ENCODE data around the gene CEACAM1. TPM values are rescaled to one million over a fixed set of nuclear protein-coding genes. Genes with fewer than 3 reads are reported as not detected.

The CEACAM1 gene
- total and polyA plus RNA-seq, 2 experiments from 2014 or later = not detected

GRCh38 chr19:42514449-42514848 lies 13.8 kb downstream of the CEACAM1 start:
- H3K27me3 ChIP-seq = no peaks in the 10 kb centered on the region
- DNase-seq (ENCODE audit: low read depth in 1 of 2, low spot score in 1 of 2) = no peak
- no peaks in the 10 kb centered on the region for H3K36me3 ChIP-seq
- no peaks in the 10 kb centered on the region for H3K4me1 ChIP-seq (ENCODE audit: low read depth)
- H3K4me3 ChIP-seq = no peak overlapping the region
- no peak overlapping the region for H3K27ac ChIP-seq
- TF ChIP-seq CTCF (IDR thresholded peaks at IDR 0.05; ENCODE audit: low read depth, low read length) = no peak
- no peaks in the 10 kb centered on the region for H3K9me3 ChIP-seq (ENCODE audit: low read depth)

- TF ChIP-seq CTCF (IDR thresholded peaks at IDR 0.05; ENCODE audit: low read depth, low read length) = no peak
- no peak overlapping the region for H3K4me3 ChIP-seq
- H3K36me3 ChIP-seq = no peaks in the 10 kb centered on the region
- H3K4me1 ChIP-seq (ENCODE audit: low read depth) = no peaks in the 10 kb centered on the region
- no peak for DNase-seq (ENCODE audit: low read depth in 1 of 2, low spot score in 1 of 2)
- H3K9me3 ChIP-seq (ENCODE audit: low read depth) = no peaks in the 10 kb centered on the region
- no peaks in the 10 kb centered on the region for H3K27me3 ChIP-seq
- H3K27ac ChIP-seq = no peak overlapping the region
These were observed 15.5 kb downstream of the CEACAM1 start for GRCh38 chr19:42512743-42513304.

GRCh38 chr19:42512130-42512636 lies 16.1 kb downstream of the CEACAM1 start:
- no peak for DNase-seq (ENCODE audit: low read depth in 1 of 2, low spot score in 1 of 2)
- no peak overlapping the region for H3K4me3 ChIP-seq

GRCh38 chr19:42511340-42511739 lies 16.9 kb downstream of the CEACAM1 start:
- DNase-seq (ENCODE audit: low read depth in 1 of 2, low spot score in 1 of 2) = no peak
- Histone ChIP-seq H3K9me3 (ENCODE audit: low read depth) (no peaks in the 10 kb centered on the region), H3K27me3 (no peaks in the 10 kb centered on the region), H3K27ac (no peak overlapping the region), H3K4me1 (ENCODE audit: low read depth) (no peaks in the 10 kb centered on the region), H3K4me3 (no peak overlapping the region), H3K36me3 (no peaks in the 10 kb centered on the region)
- no peak for TF ChIP-seq CTCF (IDR thresholded peaks at IDR 0.05; ENCODE audit: low read depth, low read length)

More at GRCh38 chr19:42512130-42512636, 16.1 kb downstream of the CEACAM1 start:
- H3K36me3 ChIP-seq = no peaks in the 10 kb centered on the region
- H3K9me3 ChIP-seq (ENCODE audit: low read depth) = no peaks in the 10 kb centered on the region
- H3K27ac ChIP-seq = no peak overlapping the region
- no peaks in the 10 kb centered on the region for H3K4me1 ChIP-seq (ENCODE audit: low read depth)
- TF ChIP-seq CTCF (IDR thresholded peaks at IDR 0.05; ENCODE audit: low read depth, low read length) = no peak
- H3K27me3 ChIP-seq = no peaks in the 10 kb centered on the region

GRCh38 chr19:42508892-42509444 lies 19.3 kb downstream of the CEACAM1 start:
- Histone ChIP-seq H3K4me3 (no peak overlapping the region), H3K9me3 (ENCODE audit: low read depth) (no peaks in the 10 kb centered on the region), H3K27me3 (no peaks in the 10 kb centered on the region), H3K36me3 (no peaks in the 10 kb centered on the region), H3K27ac (no peak overlapping the region), H3K4me1 (ENCODE audit: low read depth) (no peaks in the 10 kb centered on the region)
- TF ChIP-seq CTCF (IDR thresholded peaks at IDR 0.05; ENCODE audit: low read depth, low read length) = no peak
- DNase-seq (ENCODE audit: low read depth in 1 of 2, low spot score in 1 of 2) = no peak
